HEK293 (cell line): ENCODE measurements around the gene NOL3.

Source experiments
- CTCF ChIA-PET: fragments of 350-600 bp; formaldehyde crosslinking; extraction: SDS; loops from one replicate; lab custom pipeline; 2021; ENCODE audit warnings: antibody characterized with exemption; lab: Yijun Ruan, JAX
- POLR2A ChIA-PET: fragments of 300-600 bp; formaldehyde crosslinking; extraction: SDS; loops from one replicate; lab custom pipeline; 2020; ENCODE audit warnings: antibody characterized with exemption, inconsistent platforms; lab: Yijun Ruan, JAX
- H3K27ac ChIP-seq: fragments of 200-500 bp; sonication (Bioruptor generic); 2 replicates; pipeline ENCODE4 v1.5.1; 2014; ENCODE audit warnings: low read depth, low read length, control low read depth, inconsistent platforms; ENCODE audit errors: extremely low read depth
- H3K36me3 ChIP-seq, 2 experiments: fragments of 200-500 bp in 1 of 2; sonication (Bioruptor generic) in 1 of 2; 1 replicate in 1 of 2; 2 replicates in 1 of 2; pipeline ENCODE4 v1.5.1; 2014 to 2017; ENCODE audit warnings: inconsistent platforms in 2 of 2, low read length in 2 of 2; ENCODE audit not compliant: control insufficient read depth in 2 of 2, insufficient read depth in 1 of 2
- H3K4me1 ChIP-seq: fragments of 200-500 bp; sonication (Bioruptor generic); 2 replicates; pipeline ENCODE4 v1.5.1; 2014; ENCODE audit warnings: mild to moderate bottlenecking, low read length, inconsistent platforms; ENCODE audit not compliant: control insufficient read depth, insufficient read depth
- H3K4me3 ChIP-seq: 2 replicates; pipeline ENCODE4 v1.5.1; 2011; ENCODE audit warnings: low read depth, mild to moderate bottlenecking, control low read depth, low read length, moderate library complexity
- H3K9me3 ChIP-seq: fragments of 200-500 bp; sonication (Bioruptor generic); 2 replicates; pipeline ENCODE4 v1.5.1; 2014; ENCODE audit warnings: low read depth, low read length, inconsistent platforms; ENCODE audit not compliant: control insufficient read depth, insufficient read depth
- GLIS2 ChIP-seq: fragments of 450-650 bp; formaldehyde crosslinking; IDR thresholded peaks from 2 replicates; pipeline ENCODE4 v1.5.1; 2016; ENCODE audit warnings: missing biosample characterization, missing genetic modification characterization
- KLF16 ChIP-seq: fragments of 450-650 bp; formaldehyde crosslinking; IDR thresholded peaks from 2 replicates; pipeline ENCODE4 v1.5.1; 2017; ENCODE audit warnings: missing biosample characterization, missing genetic modification characterization
- MYNN ChIP-seq: fragments of 450-650 bp; formaldehyde crosslinking; IDR thresholded peaks from 2 replicates; pipeline ENCODE4 v1.5.1; 2016; ENCODE audit warnings: missing biosample characterization, missing genetic modification characterization, borderline replicate concordance
- SP3 ChIP-seq: fragments of 450-650 bp; formaldehyde crosslinking; IDR thresholded peaks from 2 replicates; pipeline ENCODE4 v1.5.1; 2016; ENCODE audit warnings: missing biosample characterization, missing genetic modification characterization
- ZFHX2 ChIP-seq: fragments of 450-650 bp; formaldehyde crosslinking; conservative IDR thresholded peaks from 2 replicates; pipeline ENCODE4 v1.5.1; 2016; ENCODE audit warnings: missing biosample characterization, missing genetic modification characterization
- ZNF10 ChIP-seq: fragments of 450-650 bp; formaldehyde crosslinking; IDR thresholded peaks from 2 replicates; pipeline ENCODE4 v1.5.1; 2017; ENCODE audit warnings: missing biosample characterization, missing genetic modification characterization
- ZNF146 ChIP-seq: fragments of 450-650 bp; formaldehyde crosslinking; IDR thresholded peaks from 2 replicates; pipeline ENCODE4 v1.5.1; 2016; ENCODE audit warnings: missing biosample characterization, missing genetic modification characterization
- ZNF169 ChIP-seq: fragments of 450-650 bp; formaldehyde crosslinking; IDR thresholded peaks from 2 replicates; pipeline ENCODE4 v1.5.1; 2016; ENCODE audit warnings: missing biosample characterization, missing genetic modification characterization
- ZNF223 ChIP-seq: fragments of 450-650 bp; formaldehyde crosslinking; IDR thresholded peaks from 2 replicates; pipeline ENCODE4 v1.5.1; 2016; ENCODE audit warnings: missing biosample characterization, missing genetic modification characterization
- ZNF266 ChIP-seq: fragments of 450-650 bp; formaldehyde crosslinking; IDR thresholded peaks from 2 replicates; pipeline ENCODE4 v1.5.1; 2016; ENCODE audit warnings: missing biosample characterization, missing genetic modification characterization, low read depth
- ZNF274 ChIP-seq, 2 experiments: fragments of 200-500 bp in 1 of 2; fragments of 450-650 bp in 1 of 2; sonication (Bioruptor generic) in 1 of 2; formaldehyde crosslinking in 1 of 2; IDR thresholded peaks; 2 replicates each; pipeline versions ENCODE4 v1.5.1 to v1.6.1; 2014 to 2016; ENCODE audit warnings: borderline replicate concordance in 1 of 2, inconsistent platforms in 1 of 2, low read length in 1 of 2, missing biosample characterization in 1 of 2, missing genetic modification characterization in 1 of 2
- ZNF354C ChIP-seq: fragments of 450-650 bp; formaldehyde crosslinking; IDR thresholded peaks from 2 replicates; pipeline ENCODE4 v1.5.1; 2016; ENCODE audit warnings: missing biosample characterization, missing genetic modification characterization, low read depth, borderline replicate concordance
- ZNF366 ChIP-seq: fragments of 450-650 bp; formaldehyde crosslinking; conservative IDR thresholded peaks from 2 replicates; pipeline ENCODE4 v1.5.1; 2016; ENCODE audit warnings: missing biosample characterization, missing genetic modification characterization
- ZNF426 ChIP-seq: fragments of 450-650 bp; formaldehyde crosslinking; IDR thresholded peaks from 2 replicates; pipeline ENCODE4 v1.5.1; 2017; ENCODE audit warnings: missing biosample characterization, missing genetic modification characterization, mild to moderate bottlenecking, inconsistent platforms, moderate library complexity
- ZNF473 ChIP-seq: fragments of 450-650 bp; formaldehyde crosslinking; IDR thresholded peaks from 2 replicates; pipeline ENCODE4 v1.5.1; 2017; ENCODE audit warnings: missing biosample characterization, missing genetic modification characterization
- ZNF514 ChIP-seq: fragments of 450-650 bp; formaldehyde crosslinking; IDR thresholded peaks from 2 replicates; pipeline ENCODE4 v1.5.1; 2016; ENCODE audit warnings: missing biosample characterization, missing genetic modification characterization
- ZNF560 ChIP-seq: fragments of 450-650 bp; formaldehyde crosslinking; IDR thresholded peaks from 2 replicates; pipeline ENCODE4 v1.5.1; 2017; ENCODE audit warnings: missing biosample characterization, missing genetic modification characterization, borderline replicate concordance
- ZNF585B ChIP-seq: fragments of 450-650 bp; formaldehyde crosslinking; IDR thresholded peaks from 2 replicates; pipeline ENCODE4 v1.5.1; 2016; ENCODE audit warnings: missing biosample characterization, missing genetic modification characterization
- ZNF623 ChIP-seq: fragments of 450-650 bp; formaldehyde crosslinking; IDR thresholded peaks from 2 replicates; pipeline ENCODE4 v1.5.1; 2016; ENCODE audit warnings: missing biosample characterization, missing genetic modification characterization
- ZNF654 ChIP-seq: fragments of 450-650 bp; formaldehyde crosslinking; IDR thresholded peaks from 2 replicates; pipeline ENCODE4 v1.5.1; 2016; ENCODE audit warnings: low read depth, missing biosample characterization, missing genetic modification characterization
- ZNF776 ChIP-seq: fragments of 450-650 bp; formaldehyde crosslinking; IDR thresholded peaks from 2 replicates; pipeline ENCODE4 v1.5.0; 2017; ENCODE audit warnings: missing biosample characterization, missing genetic modification characterization, borderline replicate concordance
- ZSCAN30 ChIP-seq: fragments of 450-650 bp; IDR thresholded peaks from 2 replicates; pipeline ENCODE4 v1.5.1; 2018; ENCODE audit warnings: missing biosample characterization, mild to moderate bottlenecking, missing genetic modification characterization, moderate library complexity
- ZXDB ChIP-seq: fragments of 450-650 bp; formaldehyde crosslinking; IDR thresholded peaks from 2 replicates; pipeline ENCODE4 v1.5.1; 2016; ENCODE audit warnings: missing biosample characterization, missing genetic modification characterization
- TF ChIP-seq, protein P1 (sequence below): fragments of 450-650 bp; formaldehyde crosslinking; IDR thresholded peaks from 2 replicates; pipeline ENCODE4 v1.5.1; 2016; ENCODE audit warnings: missing biosample characterization, missing genetic modification characterization
- TF ChIP-seq, protein P2 (sequence below): fragments of 450-650 bp; formaldehyde crosslinking; IDR thresholded peaks from 2 replicates; pipeline ENCODE4 v1.5.1; 2017; ENCODE audit warnings: missing biosample characterization, missing genetic modification characterization
- TF ChIP-seq, protein P3 (sequence below): fragments of 450-650 bp; formaldehyde crosslinking; IDR thresholded peaks from 2 replicates; pipeline ENCODE4 v1.5.1; 2017; ENCODE audit warnings: missing biosample characterization, missing genetic modification characterization

NOL3 gene

DNA sequence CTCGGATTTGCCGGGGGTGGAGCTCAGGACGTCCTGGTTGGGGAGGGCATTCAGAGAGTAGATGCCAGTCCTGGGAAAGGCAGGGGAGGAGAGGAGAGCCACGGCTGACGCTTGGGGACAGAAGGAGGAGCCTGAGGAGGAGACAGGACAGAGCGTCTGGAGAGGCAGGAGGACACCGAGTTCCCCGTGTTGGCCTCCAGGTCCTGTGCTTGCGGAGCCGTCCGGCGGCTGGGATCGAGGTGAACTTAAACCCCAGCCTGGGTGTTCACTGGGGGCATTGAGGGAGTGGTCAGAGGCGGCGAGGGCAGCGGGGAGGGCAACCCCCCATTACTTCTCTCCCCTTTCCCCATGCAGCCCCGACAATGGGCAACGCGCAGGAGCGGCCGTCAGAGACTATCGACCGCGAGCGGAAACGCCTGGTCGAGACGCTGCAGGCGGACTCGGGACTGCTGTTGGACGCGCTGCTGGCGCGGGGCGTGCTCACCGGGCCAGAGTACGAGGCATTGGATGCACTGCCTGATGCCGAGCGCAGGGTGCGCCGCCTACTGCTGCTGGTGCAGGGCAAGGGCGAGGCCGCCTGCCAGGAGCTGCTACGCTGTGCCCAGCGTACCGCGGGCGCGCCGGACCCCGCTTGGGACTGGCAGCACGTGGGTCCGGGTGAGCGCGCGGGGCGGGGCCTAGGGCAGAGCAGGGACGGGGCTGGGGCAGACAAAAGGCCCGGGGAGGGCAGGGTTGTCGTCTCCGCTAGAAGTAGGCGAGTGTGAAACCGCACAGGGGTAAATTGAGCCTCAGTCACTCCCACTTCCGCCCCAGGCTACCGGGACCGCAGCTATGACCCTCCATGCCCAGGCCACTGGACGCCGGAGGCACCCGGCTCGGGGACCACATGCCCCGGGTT lies 3.7 kb downstream of the NOL3 start (continued):
- TF ChIP-seq MYNN (tag by site-specific recombination) (no peak), ZNF146 (tag by site-specific recombination) (no peak), ZXDB (tag by site-specific recombination) (peak; percentile 66; the same call in 1 of the 2 replicates), ZNF10 (tag by site-specific recombination) (peak; percentile 81; the same call in 1 of the 2 replicates), KLF16 (tag by site-specific recombination) (peak; percentile 60), GLIS2 (tag by site-specific recombination) (peak; percentile 75), ZNF560 (tag by site-specific recombination) (no peak), SP3 (tag by site-specific recombination) (peak; percentile 56; the same call in 1 of the 2 replicates), ZSCAN30 (no peak; the same call in 1 of the 2 replicates), ZFHX2 (tag by site-specific recombination) (peak; percentile 34; the same call in 1 of the 2 replicates)
- TF ChIP-seq, protein P1, sequence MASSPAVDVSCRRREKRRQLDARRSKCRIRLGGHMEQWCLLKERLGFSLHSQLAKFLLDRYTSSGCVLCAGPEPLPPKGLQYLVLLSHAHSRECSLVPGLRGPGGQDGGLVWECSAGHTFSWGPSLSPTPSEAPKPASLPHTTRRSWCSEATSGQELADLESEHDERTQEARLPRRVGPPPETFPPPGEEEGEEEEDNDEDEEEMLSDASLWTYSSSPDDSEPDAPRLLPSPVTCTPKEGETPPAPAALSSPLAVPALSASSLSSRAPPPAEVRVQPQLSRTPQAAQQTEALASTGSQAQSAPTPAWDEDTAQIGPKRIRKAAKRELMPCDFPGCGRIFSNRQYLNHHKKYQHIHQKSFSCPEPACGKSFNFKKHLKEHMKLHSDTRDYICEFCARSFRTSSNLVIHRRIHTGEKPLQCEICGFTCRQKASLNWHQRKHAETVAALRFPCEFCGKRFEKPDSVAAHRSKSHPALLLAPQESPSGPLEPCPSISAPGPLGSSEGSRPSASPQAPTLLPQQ (tag by site-specific recombination), result peak; percentile 77

DNA sequence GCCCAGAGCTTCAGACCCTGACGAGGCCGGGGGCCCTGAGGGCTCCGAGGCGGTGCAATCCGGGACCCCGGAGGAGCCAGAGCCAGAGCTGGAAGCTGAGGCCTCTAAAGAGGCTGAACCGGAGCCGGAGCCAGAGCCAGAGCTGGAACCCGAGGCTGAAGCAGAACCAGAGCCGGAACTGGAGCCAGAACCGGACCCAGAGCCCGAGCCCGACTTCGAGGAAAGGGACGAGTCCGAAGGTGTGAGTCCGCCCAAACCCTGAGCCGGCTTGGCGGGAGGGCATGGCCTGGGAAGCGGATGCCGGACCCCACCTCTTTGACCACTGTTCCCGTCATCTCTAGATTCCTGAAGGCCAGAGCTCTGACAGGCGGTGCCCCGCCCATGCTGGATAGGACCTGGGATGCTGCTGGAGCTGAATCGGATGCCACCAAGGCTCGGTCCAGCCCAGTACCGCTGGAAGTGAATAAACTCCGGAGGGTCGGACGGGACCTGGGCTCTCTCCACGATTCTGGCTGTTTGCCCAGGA lies 4.4 kb downstream of the NOL3 start:
- ChIA-PET POLR2A (interaction anchor here (0.8 kb wide), 1 partner anchor 12 kb away, joined by 3 read pairs; no protein-coding TSS in a partner anchor), CTCF (interaction anchor here (0.6 to 1.1 kb wide), 5 partner anchors 9 to 157 kb away, joined by 3 to 4 read pairs (median 3); partner anchors contain the start of genes HSF4 and MATCAP1)
- Histone ChIP-seq H3K9me3 (no peaks in the 10 kb centered on the region), H3K4me3 (no peak overlapping the region), H3K4me1 (peaks cover 9% of the 10 kb centered on the region), H3K36me3 (peaks cover 0 to 25% of the 10 kb centered on the region in 2 experiments; a peak in 1 of 3 replicates), H3K27ac (no peak overlapping the region; the same call in 1 of the 2 replicates)
- TF ChIP-seq, protein P1 (tag by site-specific recombination), result no peak
- TF ChIP-seq, protein P2, sequence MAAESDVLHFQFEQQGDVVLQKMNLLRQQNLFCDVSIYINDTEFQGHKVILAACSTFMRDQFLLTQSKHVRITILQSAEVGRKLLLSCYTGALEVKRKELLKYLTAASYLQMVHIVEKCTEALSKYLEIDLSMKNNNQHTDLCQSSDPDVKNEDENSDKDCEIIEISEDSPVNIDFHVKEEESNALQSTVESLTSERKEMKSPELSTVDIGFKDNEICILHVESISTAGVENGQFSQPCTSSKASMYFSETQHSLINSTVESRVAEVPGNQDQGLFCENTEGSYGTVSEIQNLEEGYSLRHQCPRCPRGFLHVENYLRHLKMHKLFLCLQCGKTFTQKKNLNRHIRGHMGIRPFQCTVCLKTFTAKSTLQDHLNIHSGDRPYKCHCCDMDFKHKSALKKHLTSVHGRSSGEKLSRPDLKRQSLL, result peak; percentile 98

DNA sequence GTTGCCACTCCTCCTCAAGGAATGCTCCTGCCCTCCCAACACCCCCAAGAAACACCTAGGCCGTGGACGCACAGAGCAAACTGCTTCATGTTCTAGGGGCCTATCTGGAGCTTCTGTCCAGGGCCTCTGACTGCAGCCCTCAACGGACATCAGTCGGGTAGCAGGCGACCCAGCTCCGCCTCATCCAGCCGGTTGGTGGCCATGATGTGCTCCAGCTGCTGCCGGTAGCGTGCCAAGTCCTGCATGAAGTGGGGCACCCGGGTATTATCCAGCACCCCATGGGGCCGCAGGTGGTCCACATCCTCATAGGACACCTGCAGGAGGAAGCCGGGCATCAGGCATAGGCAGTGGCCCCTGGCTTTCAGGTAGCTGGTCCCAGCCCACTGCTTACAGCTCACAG lies 6.3 kb downstream of the NOL3 start:
- POLR2A ChIA-PET, result interaction anchor here (0.6 to 1.1 kb wide), 2 partner anchors 16 to 149 kb away, joined by 4 to 7 read pairs; no protein-coding TSS in a partner anchor
- Histone ChIP-seq H3K27ac (no peak overlapping the region), H3K4me1 (peaks cover 9% of the 10 kb centered on the region), H3K4me3 (no peak overlapping the region), H3K36me3 (peaks cover 0 to 41% of the 10 kb centered on the region in 2 experiments; a peak in 1 of 3 replicates), H3K9me3 (no peaks in the 10 kb centered on the region)
- TF ChIP-seq ZNF223 (no peak), ZNF585B (no peak), ZNF169 (tag by site-specific recombination) (no peak), ZNF473 (tag by site-specific recombination) (no peak), ZNF654 (no peak), ZNF274 (IDR thresholded peaks at IDR 0.05; ENCODE audit: low read length) (no peak), ZNF274 (tag by site-specific recombination; IDR thresholded peaks at IDR 0.05; ENCODE audit: borderline replicate concordance) (no peak), ZNF366 (tag by site-specific recombination) (no peak), ZNF623 (tag by site-specific recombination) (no peak), ZNF426 (tag by site-specific recombination) (no peak), ZNF354C (tag by site-specific recombination) (no peak), ZNF266 (tag by site-specific recombination) (no peak), ZNF514 (no peak), ZNF776 (tag by site-specific recombination) (no peak)
- TF ChIP-seq, protein P3, sequence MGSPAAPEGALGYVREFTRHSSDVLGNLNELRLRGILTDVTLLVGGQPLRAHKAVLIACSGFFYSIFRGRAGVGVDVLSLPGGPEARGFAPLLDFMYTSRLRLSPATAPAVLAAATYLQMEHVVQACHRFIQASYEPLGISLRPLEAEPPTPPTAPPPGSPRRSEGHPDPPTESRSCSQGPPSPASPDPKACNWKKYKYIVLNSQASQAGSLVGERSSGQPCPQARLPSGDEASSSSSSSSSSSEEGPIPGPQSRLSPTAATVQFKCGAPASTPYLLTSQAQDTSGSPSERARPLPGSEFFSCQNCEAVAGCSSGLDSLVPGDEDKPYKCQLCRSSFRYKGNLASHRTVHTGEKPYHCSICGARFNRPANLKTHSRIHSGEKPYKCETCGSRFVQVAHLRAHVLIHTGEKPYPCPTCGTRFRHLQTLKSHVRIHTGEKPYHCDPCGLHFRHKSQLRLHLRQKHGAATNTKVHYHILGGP, result no peak
- CTCF ChIA-PET, result interaction anchor here (0.8 to 1.3 kb wide), 6 partner anchors 8 to 216 kb away, joined by 3 to 6 read pairs (median 3); partner anchors contain the start of gene CES3
